Astrocyte (in vitro differentiated cells and primary cell): ENCODE data around the gene INSYN2A. TPM values are rescaled to one million over a fixed set of nuclear protein-coding genes. Genes with fewer than 3 reads are reported as not detected.
A peak's percentile ranks its signal among the peaks of the same experiment; 100 is the strongest.

Source experiments
- DNase-seq: peaks from one replicate; pipeline ENCODE4 v3.0.0-alpha.2; 2010; ENCODE audit warnings: low read depth
- FAIRE-seq: peaks from 2 replicates; lab custom pipeline; 2011; peaks lifted over from hg19 to GRCh38; lab: Jason Lieb, UNC
- H2AFZ ChIP-seq: 2 replicates; pipeline ENCODE4 v1.6.0; 2012; ENCODE audit warnings: low read depth, low read length, inconsistent platforms
- H3K27ac ChIP-seq: 2 replicates; pipeline ENCODE4 v1.5.1; 2011; ENCODE audit warnings: low read depth, low read length, inconsistent platforms
- H3K27me3 ChIP-seq: 2 replicates; pipeline ENCODE4 v1.6.0; 2011; ENCODE audit warnings: low read length, inconsistent platforms; ENCODE audit not compliant: insufficient read depth
- H3K36me3 ChIP-seq: 2 replicates; pipeline ENCODE4 v1.5.1; 2011; ENCODE audit warnings: low read length, inconsistent platforms; ENCODE audit not compliant: insufficient read depth
- H3K4me1 ChIP-seq: 2 replicates; pipeline ENCODE4 v1.5.1; 2011; ENCODE audit warnings: low read length, inconsistent platforms; ENCODE audit not compliant: insufficient read depth
- H3K4me2 ChIP-seq: 2 replicates; pipeline ENCODE4 v1.6.0; 2012; ENCODE audit warnings: low read length, inconsistent platforms
- H3K4me3 ChIP-seq: 2 replicates; pipeline ENCODE4 v1.5.1; 2011; ENCODE audit warnings: low read depth, mild to moderate bottlenecking, low read length, inconsistent platforms; ENCODE audit not compliant: insufficient read depth
- H3K79me2 ChIP-seq: 2 replicates; pipeline ENCODE4 v1.6.0; 2012; ENCODE audit warnings: mild to moderate bottlenecking, low read length, inconsistent platforms; ENCODE audit not compliant: insufficient read depth
- H3K9ac ChIP-seq: 2 replicates; pipeline ENCODE4 v1.6.0; 2012; ENCODE audit warnings: mild to moderate bottlenecking, low read length, inconsistent platforms
- H3K9me3 ChIP-seq: 2 replicates; pipeline ENCODE4 v1.5.1; 2012; ENCODE audit warnings: low read depth, mild to moderate bottlenecking, low read length, inconsistent platforms; ENCODE audit not compliant: insufficient read depth
- H4K20me1 ChIP-seq: 2 replicates; pipeline ENCODE4 v1.6.0; 2012; ENCODE audit warnings: low read length, inconsistent platforms; ENCODE audit not compliant: insufficient read depth
- H3K27ac Mint-ChIP-seq: one replicate; pipeline ENCODE4 v1.8.0; 2021; ENCODE audit warnings: mild to moderate bottlenecking, mixed read lengths; ENCODE audit not compliant: unreplicated experiment
- H3K27me3 Mint-ChIP-seq: one replicate; pipeline ENCODE4 v1.8.0; 2021; ENCODE audit warnings: low read depth, mixed read lengths; ENCODE audit not compliant: unreplicated experiment
- H3K36me3 Mint-ChIP-seq: one replicate; pipeline ENCODE4 v1.8.0; 2021; ENCODE audit warnings: low read depth, mixed read lengths; ENCODE audit not compliant: unreplicated experiment
- H3K4me1 Mint-ChIP-seq: one replicate; pipeline ENCODE4 v1.8.0; 2021; ENCODE audit warnings: low read depth, mixed read lengths; ENCODE audit not compliant: unreplicated experiment
- H3K4me3 Mint-ChIP-seq: one replicate; pipeline ENCODE4 v1.8.0; 2021; ENCODE audit warnings: mild to moderate bottlenecking, moderate library complexity, mixed read lengths; ENCODE audit not compliant: unreplicated experiment
- H3K9me3 Mint-ChIP-seq: one replicate; pipeline ENCODE4 v1.8.0; 2021; ENCODE audit warnings: mild to moderate bottlenecking, mixed read lengths; ENCODE audit not compliant: unreplicated experiment
- CTCF ChIP-seq: IDR thresholded peaks from 2 replicates; pipeline ENCODE4 v1.5.1; 2011; ENCODE audit warnings: low read depth, mild to moderate bottlenecking, inconsistent platforms, low read length, moderate library complexity; ENCODE audit not compliant: insufficient read depth
- EZH2 ChIP-seq: IDR thresholded peaks from 2 replicates; pipeline ENCODE4 v1.6.1; 2012; ENCODE audit warnings: mild to moderate bottlenecking, low read length, inconsistent platforms; ENCODE audit not compliant: insufficient read depth
- total RNA-seq: library from RNA; stranded (reverse); gene quantifications from 2 replicates; pipeline ENCODE4 v1.2.1, GENCODE V29; 2021

The INSYN2A gene
- total RNA-seq, 1 donor from 2014 or later: 0.41 TPM

GRCh38 chr10:127186813-127187212 lies 9.6 kb downstream of the INSYN2A start:
- Mint-ChIP-seq H3K4me3 (no peak overlapping the region), H3K27ac (no peak overlapping the region), H3K36me3 (peaks cover 13% of the 10 kb centered on the region), H3K27me3 (peaks cover 5% of the 10 kb centered on the region), H3K9me3 (peaks cover 2% of the 10 kb centered on the region), H3K4me1 (no peaks in the 10 kb centered on the region)
- Histone ChIP-seq H3K27me3 (no peaks in the 10 kb centered on the region), H3K4me1 (peaks cover 2% of the 10 kb centered on the region), H3K79me2 (peaks cover 4% of the 10 kb centered on the region), H3K36me3 (no peaks in the 10 kb centered on the region), H3K4me2 (no peak overlapping the region), H3K9ac (no peak overlapping the region), H3K4me3 (no peak overlapping the region), H4K20me1 (peaks cover 56% of the 10 kb centered on the region), H3K27ac (no peak overlapping the region), H3K9me3 (no peaks in the 10 kb centered on the region), H2AFZ (no peak overlapping the region)
- TF ChIP-seq CTCF: no peak
- no peak for TF ChIP-seq EZH2
- no peak for DNase-seq
- no peak for FAIRE-seq

- Histone ChIP-seq H3K79me2 (peaks cover 4% of the 10 kb centered on the region), H3K9me3 (no peaks in the 10 kb centered on the region), H4K20me1 (peaks cover 56% of the 10 kb centered on the region), H3K4me2 (no peak overlapping the region), H3K36me3 (no peaks in the 10 kb centered on the region), H3K4me1 (peaks cover 3% of the 10 kb centered on the region), H3K9ac (no peak overlapping the region), H2AFZ (no peak overlapping the region), H3K4me3 (no peak overlapping the region), H3K27me3 (no peaks in the 10 kb centered on the region), H3K27ac (no peak overlapping the region)
- Mint-ChIP-seq H3K27me3 (no peaks in the 10 kb centered on the region), H3K27ac (no peak overlapping the region), H3K36me3 (peaks cover 5% of the 10 kb centered on the region), H3K4me1 (no peaks in the 10 kb centered on the region), H3K4me3 (no peak overlapping the region), H3K9me3 (peaks cover 2% of the 10 kb centered on the region)
- TF ChIP-seq EZH2: no peak
- TF ChIP-seq CTCF: no peak
- FAIRE-seq (no peak), DNase-seq (no peak)
Observed at GRCh38 chr10:127184582-127184981, 11.8 kb downstream of the INSYN2A start.

GRCh38 chr10:127182161-127182560 lies 14.2 kb downstream of the INSYN2A start:
- Mint-ChIP-seq H3K9me3 (peaks cover 2% of the 10 kb centered on the region), H3K4me3 (no peak overlapping the region)
- H3K27me3 ChIP-seq: no peaks in the 10 kb centered on the region

More at GRCh38 chr10:127182161-127182560, 14.2 kb downstream of the INSYN2A start:
- FAIRE-seq: no peak
- Histone ChIP-seq H3K79me2 (peaks cover 4% of the 10 kb centered on the region), H3K27ac (no peak overlapping the region), H2AFZ (no peak overlapping the region), H3K9ac (no peak overlapping the region), H4K20me1 (peaks cover 43% of the 10 kb centered on the region), H3K4me3 (no peak overlapping the region), H3K36me3 (no peaks in the 10 kb centered on the region), H3K4me1 (peaks cover 3% of the 10 kb centered on the region), H3K4me2 (no peak overlapping the region), H3K9me3 (no peaks in the 10 kb centered on the region)
- Mint-ChIP-seq H3K27me3 (no peaks in the 10 kb centered on the region), H3K4me1 (no peaks in the 10 kb centered on the region), H3K27ac (no peak overlapping the region), H3K36me3 (peaks cover 9% of the 10 kb centered on the region)
- TF ChIP-seq CTCF (no peak), EZH2 (no peak)
- peak; percentile 52 for DNase-seq
